Measurements from ENCODE around the gene UBR2.
A peak's percentile ranks its signal among the peaks of the same experiment; 100 is the strongest.
"Not testable (repeated sequence)": the region's sequence is repeated elsewhere in the genome, so short reads cannot be mapped to it uniquely, and the experiment has no call there.

Gene UBR2

DNA sequence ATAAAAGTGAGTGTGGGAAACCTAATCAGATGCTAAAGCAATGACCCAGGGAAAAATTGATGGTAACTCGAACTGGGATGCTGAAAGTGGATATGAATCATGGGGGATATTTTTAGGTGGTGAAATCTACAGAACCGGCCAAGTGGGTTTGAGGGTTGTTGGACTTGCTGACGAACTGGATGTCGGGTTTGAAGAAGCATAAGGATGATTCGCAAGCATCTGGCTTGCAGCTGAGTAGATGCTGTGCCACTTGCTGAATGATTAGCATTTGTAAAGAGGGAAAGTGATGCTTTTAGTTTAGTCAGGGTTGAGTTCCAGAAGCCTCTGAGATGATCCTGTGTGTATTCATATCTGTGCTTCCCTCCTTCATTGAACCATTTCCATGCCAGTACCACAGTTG lies 54.9 kb downstream of the UBR2 start:
- peak; percentile 37 for DNase-seq

DNA sequence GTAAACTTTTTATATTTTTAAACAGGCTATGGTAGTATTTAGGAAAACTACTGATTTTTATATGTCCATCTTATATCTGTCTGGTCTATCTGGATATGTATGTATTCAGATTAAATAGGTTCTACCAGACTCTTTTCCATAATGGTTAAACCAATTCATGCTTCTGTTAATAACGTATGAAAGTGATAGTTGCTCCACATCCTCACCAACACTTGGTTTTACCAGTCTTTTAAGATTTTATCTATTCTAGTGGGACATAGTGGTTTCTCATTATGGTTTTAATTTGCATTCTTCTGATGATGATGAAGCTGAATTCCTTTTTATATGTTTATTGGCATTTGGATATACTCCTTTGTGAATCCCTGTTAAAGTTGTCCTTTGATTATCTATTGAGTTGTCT lies 56.1 kb downstream of the UBR2 start:
- DNase-seq, result no peak

DNA sequence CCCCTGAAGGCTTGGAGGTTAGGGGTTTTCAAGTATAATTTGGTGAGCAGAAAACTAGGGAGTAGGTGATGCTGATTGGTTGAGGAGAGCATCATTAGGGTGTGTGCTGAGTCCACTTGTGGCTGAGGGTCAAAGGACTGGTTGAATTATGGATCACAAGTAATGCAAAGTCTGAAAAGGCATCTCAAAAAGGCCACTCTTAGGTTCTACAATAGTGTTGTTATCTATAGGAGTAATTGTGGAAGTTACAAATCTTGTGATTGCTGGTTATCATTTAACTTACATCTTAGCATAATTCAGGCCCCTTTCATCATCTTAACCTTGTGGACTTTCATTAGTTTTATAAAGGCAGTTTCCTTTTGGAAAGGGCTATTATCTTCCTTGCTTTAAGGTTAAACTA lies 60.8 kb downstream of the UBR2 start:
- DNase-seq, result no peak

DNA sequence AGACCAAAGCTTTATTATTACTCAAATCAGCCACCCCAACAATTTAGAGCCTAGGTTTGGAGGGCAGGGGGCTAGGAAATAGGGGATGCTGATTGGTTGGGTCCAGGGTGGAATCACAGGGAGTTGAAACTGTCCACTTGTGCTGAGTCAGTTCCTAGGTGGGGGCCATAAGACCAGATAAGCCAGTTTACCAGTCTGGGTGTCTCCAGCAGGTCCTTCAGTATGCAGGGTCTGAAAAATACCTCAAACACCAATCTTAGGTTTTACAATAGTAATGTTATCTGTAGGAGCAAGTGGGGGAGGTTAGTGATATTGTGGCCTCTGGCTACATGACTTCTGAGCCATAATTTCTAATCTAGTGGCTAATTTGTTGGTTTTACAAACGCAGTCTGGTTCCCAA lies 63.2 kb downstream of the UBR2 start:
- DNase-seq, result no peak

DNA sequence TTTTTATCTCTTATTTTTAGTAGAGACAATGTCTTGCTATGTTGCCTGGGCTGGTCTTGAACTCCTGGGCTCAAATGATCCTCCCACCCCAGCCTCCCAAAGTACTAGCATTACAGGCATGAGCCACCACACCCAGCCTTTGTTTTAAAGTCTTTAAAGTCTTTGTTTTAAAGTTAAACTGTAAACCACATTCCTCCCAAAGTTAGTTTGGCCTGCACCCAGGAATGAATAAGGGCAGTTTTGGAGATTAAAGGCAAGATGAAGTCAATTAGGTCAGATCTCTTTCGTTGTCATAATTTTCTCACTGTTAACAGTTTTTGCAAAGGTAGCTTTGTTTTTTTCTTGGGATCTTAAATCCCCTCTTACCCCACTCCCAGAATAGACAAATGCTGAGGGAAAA lies 63.8 kb downstream of the UBR2 start:
- DNase-seq, result peak; percentile 9

DNA sequence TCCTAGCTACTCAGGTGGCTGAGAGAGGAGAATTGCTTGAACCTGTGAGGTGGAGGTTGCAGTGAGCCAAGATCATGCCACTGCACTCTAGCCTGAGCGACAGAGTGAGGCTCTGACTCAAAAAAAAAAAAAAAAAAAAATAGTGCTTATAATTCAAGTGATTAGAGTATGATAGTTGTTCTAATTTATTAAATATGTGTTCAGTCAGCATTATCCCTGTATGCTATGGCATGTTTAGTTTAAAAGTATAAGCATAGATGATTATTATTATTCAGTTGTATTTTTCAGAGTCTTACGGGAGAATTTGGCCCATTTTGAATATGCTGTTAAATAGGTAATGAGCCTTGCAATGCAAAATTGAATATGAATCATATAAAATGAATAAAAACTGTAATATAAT lies 64.8 kb downstream of the UBR2 start:
- DNase-seq, result no peak

DNA sequence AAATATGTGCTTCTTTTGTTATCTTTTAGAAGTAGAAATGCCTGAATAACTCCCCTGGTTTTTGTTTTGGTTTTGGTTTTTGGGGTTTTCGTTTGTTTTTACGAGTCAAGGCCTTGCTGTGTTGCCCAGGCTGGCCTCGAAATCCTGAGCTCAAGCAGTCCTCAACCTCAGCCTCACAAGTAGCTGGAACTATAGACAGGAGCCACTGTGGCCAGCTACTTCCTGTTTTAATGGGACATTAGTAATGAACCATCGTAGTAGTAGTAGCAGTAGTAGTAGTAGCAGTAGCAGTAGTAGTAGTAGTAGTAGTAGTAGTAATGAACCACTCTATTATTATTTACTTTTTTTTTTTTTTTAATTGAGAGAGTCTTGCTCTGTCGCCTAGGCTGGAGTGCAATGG lies 66.0 kb downstream of the UBR2 start:
- no peak for DNase-seq

DNA sequence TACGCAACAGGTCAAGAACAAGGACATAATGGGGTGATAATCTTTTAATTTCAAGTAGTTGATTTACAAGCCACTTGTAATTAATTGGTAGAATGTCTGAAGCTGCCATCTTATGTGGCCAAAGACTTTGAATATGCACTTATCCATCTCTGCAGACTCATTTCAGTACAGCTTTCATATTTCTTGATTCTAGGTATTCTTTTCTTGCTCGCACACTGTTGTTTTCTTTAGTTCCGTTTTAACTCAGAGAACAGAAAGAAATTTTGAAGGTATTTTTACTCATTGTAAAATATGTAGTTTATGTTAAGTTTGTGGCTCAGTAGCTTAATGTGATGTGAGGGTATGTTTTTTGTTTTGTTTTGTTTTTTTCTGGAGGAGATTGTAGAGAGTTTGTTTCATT lies 73.9 kb downstream of the UBR2 start:
- DNase-seq, result no peak

DNA sequence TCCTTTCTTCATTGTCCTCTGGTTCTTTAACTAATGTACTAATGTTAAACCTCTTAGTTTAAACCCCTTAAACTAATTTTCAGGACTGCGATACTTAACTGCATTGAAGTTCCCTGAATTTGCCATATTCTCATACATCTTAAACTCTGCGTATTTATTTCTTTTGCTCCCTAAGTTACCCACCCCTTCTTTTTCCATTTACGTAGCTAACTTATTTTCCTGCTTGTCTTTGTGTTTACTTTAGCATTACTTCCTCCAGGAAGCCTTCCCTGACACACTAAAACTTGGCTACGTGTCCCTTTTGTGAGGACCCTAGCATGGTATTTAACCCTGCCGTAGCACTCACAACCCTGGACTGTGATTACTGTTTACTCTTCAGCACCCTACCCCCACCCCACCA lies 79.0 kb downstream of the UBR2 start:
- no peak for DNase-seq

DNA sequence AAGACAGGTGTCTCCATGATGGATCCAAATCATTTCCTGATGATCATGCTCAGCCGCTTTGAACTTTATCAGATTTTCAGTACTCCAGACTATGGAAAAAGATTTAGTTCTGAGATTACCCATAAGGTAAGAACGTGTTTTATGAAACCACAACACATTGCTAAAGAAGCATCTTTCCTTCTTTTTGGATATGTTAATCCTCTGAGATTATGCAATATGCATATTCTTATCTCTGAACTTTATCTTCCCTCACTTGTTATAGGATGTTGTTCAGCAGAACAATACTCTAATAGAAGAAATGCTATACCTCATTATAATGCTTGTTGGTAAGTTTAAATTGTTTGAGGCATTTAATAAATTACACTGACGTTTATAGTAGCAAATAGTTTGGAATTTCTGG lies 80.4 kb downstream of the UBR2 start:
- DNase-seq, result no peak

DNA sequence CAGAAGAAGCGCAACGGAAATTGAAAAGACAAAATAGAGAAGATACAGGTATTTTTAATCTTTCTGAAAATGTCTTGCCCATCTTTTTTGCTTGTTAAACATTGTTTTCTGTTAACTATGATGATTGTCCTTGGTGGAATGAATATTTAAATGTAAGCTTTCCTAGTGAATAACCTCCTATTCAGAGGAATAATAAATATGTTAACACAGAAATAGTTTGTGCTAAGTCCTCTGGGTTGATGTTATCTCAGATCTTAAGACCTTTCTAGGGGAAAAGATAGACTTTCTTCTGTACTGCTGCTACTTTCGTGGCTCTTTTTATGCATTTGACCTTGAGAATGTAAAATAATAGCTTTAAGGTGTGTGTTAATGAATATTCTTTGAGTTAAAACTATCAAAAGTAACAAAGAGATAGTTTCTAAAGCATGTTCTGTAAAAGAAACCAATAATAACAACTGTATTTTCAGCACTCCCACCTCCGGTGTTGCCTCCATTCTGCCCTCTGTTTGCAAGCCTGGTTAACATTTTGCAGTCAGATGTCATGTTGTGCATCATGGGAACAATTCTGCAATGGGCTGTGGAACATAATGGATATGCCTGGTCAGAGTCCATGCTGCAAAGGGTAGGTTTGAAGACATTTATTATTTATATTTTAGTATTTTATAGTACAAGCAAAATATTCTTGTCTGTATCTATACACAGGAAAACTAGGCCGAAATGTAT lies 88.4 kb downstream of the UBR2 start:
- no peak for DNase-seq

DNA sequence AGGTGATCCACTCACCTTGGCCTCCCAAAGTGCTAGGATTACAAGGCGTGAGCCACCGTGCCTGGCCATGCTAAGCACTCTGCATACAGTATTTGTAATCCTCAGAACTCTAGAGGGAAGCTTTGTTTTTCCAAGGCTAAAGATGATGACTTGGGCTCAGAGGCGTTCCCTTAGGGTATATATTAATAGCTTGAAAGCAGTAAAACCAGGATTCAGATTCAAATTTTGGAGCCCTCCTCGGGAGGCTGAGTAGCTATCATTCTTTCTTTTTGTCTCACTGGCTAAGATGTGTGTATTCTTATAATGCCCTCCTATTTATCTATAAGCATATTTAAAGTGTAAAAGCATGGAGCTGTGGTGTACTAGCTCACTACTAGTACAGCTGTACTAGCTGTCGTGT lies 90.0 kb downstream of the UBR2 start:
- DNase-seq, result no peak

DNA sequence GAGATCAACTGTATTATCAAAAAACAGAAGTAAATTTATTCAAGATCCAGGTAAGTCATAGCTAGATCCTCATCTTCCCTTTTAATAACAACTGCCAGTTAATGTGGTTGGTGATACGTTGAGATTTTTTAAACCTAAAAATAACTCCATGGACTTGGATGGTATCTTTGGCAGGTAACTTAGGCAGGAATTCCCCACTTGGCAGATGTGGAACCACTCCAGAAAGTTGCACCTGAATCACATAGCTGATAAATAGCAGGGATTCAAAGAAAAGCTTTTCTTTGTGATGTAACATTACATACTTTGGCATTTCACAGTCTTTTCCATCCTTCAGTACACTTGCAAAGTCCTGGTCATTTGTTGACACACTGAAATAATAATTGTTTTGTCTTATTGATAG lies 96.0 kb downstream of the UBR2 start:
- DNase-seq, result no peak

DNA sequence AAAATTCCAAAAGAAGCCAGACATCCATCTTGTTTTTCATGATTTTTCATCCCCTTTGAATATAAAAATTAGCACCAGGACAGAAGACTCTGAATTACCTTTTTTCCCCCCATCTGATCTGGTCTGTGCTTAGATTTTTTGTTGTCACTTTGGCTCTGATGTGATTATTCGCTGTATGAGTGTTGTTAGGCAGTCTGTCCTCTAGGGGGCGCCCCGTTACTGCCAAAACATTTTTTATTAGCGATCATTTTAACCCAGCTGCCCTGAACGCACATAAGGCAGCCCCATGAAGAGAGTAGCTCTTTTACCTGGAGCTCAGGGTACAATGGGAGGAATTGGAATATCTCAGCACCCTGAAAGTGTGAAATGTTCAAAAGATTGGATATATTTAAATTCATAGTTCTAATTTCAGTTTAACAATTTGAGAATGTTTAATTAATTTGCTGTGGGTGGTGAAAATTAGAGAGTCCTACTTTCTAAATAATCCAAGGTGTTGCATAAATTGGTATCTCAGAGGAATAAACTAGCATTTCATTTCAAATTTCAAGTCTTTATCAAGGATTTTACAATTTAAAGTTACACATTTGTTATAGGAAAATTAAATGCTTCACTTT lies 97.8 kb downstream of the UBR2 start:
- DNase-seq, result peak; percentile 67

DNA sequence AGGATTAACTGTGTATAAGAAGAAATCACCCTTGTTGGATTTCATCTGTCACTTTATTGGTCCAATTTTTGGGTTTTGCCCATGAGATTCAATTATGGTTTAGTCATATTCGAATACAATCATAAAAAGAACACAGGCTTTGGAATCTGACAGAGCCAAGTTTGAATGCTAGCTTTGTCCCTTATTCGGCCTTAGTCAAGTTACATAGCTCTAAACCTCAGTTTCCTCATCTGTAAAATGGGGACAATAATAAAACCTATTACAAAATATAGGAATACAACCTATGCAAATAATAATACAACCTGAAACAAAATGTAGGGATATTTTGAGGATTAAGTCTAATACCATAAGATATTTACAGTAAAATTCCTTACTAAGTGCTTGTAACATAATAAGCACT lies 100.9 kb downstream of the UBR2 start:
- no peak for DNase-seq

DNA sequence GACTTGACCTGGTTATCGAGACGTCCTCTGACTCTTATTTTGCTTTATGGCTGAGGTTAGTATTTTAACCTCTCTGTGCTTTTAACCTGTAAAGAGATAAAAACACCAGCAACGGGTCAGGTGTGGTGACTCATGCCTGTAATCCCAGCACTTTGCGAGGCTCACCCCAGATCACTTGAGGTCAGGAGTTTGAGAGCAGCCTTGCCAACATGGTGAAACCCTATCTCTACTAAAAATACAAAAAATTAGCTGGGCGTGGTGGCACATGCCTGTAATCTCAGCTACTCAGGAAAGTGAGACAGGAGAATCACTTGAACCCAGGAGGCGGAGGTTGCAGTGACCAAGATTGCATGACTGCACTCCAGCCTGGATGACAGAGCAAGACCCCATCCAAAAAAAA lies 110.5 kb downstream of the UBR2 start:
- not testable (repeated sequence) for DNase-seq

DNA sequence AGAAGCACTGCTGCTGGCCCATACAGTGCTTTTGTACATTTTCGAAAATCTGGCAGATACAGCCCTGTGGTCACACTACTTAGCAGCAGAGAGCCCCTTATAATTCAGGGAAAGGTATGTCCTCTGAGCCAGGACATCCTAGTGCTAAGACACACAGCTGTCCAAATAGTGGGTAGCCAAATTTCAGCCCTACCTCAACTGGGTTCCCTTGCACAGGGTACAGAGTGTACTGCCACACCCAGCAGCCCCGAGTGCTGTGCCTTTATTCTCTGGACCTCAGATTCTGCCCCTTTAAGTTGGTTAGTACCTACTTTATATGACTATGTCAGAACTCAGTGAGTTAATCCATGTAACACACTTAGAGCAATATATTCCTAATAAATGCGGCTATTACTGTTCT lies 111.0 kb downstream of the UBR2 start:
- DNase-seq, result no peak

DNA sequence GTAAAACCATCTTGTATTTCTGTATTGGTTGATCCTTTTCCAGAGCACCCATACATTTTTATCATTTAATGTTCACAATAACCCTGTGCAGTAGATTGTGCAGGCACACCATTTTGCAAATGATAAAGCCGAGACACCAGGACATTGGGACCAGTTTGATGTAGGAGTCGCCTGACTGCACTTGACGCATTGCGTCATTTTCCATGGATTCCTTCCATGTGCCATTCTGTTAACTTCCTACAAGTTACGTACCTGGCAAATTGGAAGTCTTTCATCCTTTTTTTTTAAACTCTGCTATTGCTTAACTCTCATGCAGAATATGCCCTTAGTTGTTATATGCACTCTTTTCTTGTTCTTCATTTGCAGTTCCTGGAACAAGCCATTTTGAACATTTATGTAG lies 115.5 kb downstream of the UBR2 start:
- DNase-seq, result no peak

DNA sequence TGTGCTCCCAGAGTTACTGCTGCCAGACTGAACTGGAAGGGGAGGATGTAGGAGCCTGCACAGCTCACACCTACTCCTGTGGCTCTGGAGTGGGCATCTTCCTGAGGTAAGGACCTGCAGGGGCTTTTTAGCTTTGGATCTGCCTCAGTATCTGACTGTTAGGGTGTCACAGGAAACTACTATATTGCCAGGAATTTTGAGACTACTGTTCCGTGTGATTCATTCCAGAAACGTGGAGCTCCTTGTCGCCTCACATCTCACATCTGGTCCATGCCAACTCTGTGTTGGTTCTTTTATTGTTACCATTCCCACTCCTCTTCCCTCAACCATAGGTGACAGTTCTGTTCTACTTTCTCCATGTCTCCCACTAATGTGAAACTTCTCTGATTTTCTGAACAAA lies 124.5 kb downstream of the UBR2 start:
- DNase-seq, result no peak

DNA sequence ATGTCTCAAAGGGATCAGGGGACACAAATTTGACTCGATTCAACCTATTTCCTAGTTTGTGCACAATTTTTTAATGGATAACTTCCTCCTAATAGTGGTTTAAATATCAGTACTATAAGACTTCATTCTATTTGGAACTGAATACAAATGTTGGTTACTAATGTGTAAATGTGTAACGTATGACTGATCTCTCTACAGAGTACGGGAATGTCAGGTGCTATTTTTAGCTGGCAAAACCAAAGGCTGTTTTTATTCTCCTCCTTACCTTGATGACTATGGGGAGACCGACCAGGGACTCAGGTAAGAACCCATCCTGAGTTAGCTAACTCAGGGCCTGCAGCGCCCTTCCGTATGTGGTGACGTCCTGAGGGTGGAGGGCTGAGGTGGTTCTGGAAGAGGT lies 125.5 kb downstream of the UBR2 start:
- DNase-seq, result no peak

DNA sequence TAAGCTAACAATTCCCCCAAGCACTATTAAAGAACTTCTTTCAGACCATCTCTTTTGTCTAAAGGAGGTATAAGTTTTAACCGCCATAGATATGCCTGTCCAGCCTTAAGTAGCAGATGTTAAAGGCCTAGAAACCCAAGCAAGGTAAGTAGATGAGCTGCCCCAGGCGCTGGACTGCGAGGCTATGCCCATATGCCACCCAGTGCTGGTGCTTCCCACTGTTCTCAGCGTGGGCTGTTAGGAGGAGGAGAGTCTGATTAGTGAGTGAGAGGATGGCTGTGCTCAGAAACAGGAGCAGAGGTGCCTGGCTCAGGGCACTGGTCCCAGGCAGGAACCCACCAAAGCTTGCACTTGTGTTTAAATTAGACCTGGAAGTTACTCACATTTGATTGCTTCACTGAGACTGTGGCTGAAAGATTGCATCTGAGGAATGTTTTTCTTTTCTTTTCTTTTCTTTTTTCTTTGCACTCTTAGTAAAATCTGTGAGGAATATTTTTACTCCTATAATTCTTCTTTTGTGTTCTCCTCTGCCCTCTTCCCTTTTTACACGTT lies 126.4 kb downstream of the UBR2 start:
- DNase-seq, result no peak

DNA sequence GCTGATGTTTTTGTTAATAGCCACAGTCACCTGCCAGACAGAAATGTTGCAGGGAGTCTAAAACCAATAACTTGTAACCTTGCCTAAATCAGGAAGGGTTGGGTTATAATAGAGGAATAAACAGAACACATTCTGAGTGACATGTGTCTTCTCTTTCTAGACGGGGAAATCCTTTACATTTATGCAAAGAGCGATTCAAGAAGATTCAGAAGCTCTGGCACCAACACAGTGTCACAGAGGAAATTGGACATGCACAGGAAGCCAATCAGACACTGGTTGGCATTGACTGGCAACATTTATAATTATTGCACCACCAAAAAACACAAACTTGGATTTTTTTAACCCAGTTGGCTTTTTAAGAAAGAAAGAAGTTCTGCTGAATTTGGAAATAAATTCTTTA lies 127.0 kb downstream of the UBR2 start:
- DNase-seq, result no peak

DNA sequence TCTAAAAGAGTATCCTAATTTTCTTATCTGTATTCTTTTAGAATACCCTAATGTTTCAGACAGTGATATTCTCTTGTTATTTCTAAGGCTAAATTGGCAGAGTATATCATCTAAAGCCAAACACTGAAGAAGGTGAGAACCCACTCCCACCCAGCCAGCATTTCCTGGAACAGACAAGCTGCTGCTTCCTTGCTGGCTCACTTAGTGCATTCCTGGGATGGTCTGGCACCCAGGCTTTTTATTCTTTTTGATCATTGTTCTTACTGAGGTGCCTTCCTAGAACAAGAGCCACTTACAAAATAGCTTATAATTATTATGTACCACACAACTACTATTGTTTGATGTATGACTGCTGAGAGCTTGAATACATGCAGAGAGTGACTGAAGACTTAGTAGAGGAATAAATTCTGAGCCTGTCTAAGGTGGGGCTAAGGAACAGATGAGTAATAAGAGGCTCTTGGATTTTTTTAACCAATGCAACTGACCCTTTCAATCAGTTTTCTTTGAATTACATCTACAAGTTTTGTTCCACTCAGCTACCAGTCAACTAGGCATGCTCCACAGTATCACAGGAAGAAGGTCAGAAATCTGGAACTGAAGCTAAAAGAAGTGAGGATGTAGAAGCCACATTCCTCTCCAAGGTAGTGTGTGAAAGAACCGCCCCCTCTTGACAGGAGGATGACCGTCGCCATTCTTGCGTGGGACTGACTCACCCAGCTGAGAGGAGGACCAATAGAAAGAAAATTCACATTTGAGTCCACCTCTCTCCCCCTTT lies 128.5 kb downstream of the UBR2 start:
- DNase-seq, result peak; percentile 65

DNA sequence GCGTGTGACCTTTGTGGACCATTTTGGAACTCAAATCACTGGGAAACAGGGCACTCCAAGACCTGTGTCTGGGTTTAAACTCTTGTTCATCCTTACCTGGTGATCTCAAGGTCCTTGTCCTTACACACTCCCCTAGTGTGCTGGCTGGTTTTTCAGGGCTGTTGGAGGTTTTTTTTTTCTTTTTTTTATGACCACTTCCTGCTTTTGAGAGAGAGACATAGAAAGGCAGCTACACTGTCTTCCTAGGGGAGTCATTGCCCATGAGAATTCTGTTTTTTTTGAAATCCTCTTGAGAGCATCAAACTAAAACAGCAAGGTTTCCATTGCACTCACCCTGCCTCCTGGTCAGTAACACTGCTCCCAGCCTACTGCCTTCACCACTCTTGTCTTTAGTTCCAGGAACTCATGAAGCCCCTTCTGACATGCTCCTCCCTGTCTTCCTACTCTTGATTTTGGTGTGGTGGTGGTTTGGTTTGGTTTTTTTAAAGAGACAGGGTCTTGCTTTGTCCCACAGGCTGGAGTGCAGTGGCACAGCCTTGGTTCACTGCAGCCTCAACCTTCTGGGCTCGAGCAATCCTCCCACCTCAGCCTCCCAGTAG lies 130.0 kb downstream of the UBR2 start:
- DNase-seq, result peak; percentile 21

Data from fibroblast of skin of right biceps (primary cell).